ENCODE measurements around the gene ANKH.

Gene ANKH

GRCh38 chr5:14781106-14781505 is 90.5 kb downstream of the ANKH start:
- no peak for TF ChIP-seq CTCF (IDR thresholded peaks at IDR 0.05; ENCODE audit: poor library complexity, severe bottlenecking)
- DNase-seq (ENCODE audit: low spot score) (no peak), ATAC-seq (ENCODE audit: low read depth) (no peak)
- H3K27me3 ChIP-seq (ENCODE audit: insufficient read depth, poor library complexity, severe bottlenecking): no peaks in the 10 kb centered on the region
- H3K4me1 ChIP-seq (ENCODE audit: insufficient read depth, poor library complexity, severe bottlenecking): peaks cover 4% of the 10 kb centered on the region
- H3K36me3 ChIP-seq (ENCODE audit: low read depth): no peaks in the 10 kb centered on the region
- no peak overlapping the region for H3K4me3 ChIP-seq (ENCODE audit: severe bottlenecking)
- no peak overlapping the region for H3K27ac ChIP-seq (ENCODE audit: poor library complexity, severe bottlenecking)
- H3K9me3 ChIP-seq (ENCODE audit: severe bottlenecking): no peaks in the 10 kb centered on the region

DNA sequence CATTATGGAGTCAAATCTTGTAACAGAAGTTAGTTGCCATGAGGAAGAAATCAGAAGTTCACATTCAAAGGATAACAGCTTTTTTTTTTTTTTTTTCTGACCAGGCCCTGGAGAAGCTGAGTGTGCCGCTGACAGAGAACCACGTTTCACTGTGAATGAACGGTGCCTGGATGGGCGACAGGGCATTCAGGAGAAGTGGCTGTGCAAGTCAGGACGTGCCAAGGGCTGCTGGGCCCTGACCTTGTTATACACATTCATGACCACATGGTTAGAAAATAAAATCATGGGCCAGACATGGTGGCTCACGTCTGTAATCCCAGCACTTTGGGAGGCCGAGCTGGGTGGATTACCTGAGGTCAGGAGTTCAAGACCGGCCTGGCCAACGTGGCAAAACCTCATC is 91.6 kb downstream of the ANKH start:
- ATAC-seq (ENCODE audit: low read depth): no peak
- Histone ChIP-seq H3K36me3 (ENCODE audit: low read depth) (no peaks in the 10 kb centered on the region), H3K27me3 (ENCODE audit: insufficient read depth, poor library complexity, severe bottlenecking) (no peaks in the 10 kb centered on the region), H3K9me3 (ENCODE audit: severe bottlenecking) (no peaks in the 10 kb centered on the region), H3K4me1 (ENCODE audit: insufficient read depth, poor library complexity, severe bottlenecking) (peaks cover 12% of the 10 kb centered on the region), H3K27ac (ENCODE audit: poor library complexity, severe bottlenecking) (no peak overlapping the region), H3K4me3 (ENCODE audit: severe bottlenecking) (no peak overlapping the region)
- TF ChIP-seq CTCF (IDR thresholded peaks at IDR 0.05; ENCODE audit: poor library complexity, severe bottlenecking): no peak
- no peak for DNase-seq (ENCODE audit: low spot score)

DNA sequence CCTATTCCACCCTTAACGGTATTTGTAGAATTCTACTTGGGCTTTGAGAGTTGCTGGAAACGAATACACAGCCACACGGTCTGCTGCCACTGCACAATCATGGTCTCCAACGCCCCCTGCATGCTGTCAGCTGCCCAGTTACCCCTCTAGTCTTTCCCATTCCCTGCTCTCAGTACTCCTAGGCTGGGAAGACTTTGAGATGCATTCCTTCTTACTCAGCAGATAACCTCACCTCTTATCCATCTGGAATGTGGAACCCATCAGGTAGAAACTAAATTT is 92.8 kb downstream of the ANKH start:
- H3K4me3 ChIP-seq (ENCODE audit: severe bottlenecking): no peak overlapping the region
- TF ChIP-seq CTCF (IDR thresholded peaks at IDR 0.05; ENCODE audit: poor library complexity, severe bottlenecking): no peak
- no peaks in the 10 kb centered on the region for H3K9me3 ChIP-seq (ENCODE audit: severe bottlenecking)
- ATAC-seq (ENCODE audit: low read depth) (no peak), DNase-seq (ENCODE audit: low spot score) (no peak)
- no peaks in the 10 kb centered on the region for H3K27me3 ChIP-seq (ENCODE audit: insufficient read depth, poor library complexity, severe bottlenecking)
- H3K36me3 ChIP-seq (ENCODE audit: low read depth): no peaks in the 10 kb centered on the region
- no peak overlapping the region for H3K27ac ChIP-seq (ENCODE audit: poor library complexity, severe bottlenecking)
- H3K4me1 ChIP-seq (ENCODE audit: insufficient read depth, poor library complexity, severe bottlenecking): peaks cover 12% of the 10 kb centered on the region

DNA sequence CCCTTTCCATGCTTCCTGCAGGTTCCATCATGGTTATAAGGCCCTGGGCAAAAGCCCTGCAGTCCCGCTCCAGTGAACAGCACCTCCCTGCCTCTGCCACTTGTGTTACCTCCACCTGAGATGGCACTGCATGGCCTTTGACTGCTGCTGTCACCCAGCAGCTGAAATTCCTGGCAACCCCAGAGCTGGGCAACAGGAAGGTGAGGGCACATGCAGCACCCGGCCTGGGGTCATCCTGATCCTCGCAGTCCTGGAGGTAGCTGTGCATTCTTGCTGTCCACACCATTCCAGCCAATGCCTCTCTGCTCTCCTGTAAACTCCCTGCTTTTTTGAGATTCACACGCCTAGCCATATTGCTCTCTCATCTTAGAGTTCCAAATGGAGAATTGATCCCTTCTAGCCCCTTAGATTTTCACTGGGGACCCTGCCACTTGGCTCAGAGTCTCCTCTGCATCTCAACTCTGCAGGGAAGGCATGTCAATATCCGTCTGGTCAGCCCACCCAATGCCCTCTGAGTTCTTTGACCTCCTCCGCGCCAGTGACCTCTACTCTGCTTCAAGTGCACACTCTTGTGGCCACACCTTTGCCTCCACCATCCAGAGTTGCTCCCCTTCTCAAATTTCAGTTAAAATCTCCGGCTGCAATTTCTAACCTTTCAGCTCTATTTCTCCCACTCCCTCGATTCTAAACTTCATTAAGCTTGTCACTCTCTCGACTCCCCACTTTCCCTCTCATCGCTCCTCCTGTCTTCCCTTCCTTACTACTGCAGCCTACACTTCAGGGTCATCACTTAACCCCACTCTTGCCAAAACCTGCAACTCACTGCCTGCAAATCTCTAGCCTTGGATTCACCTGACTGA is 93.4 kb downstream of the ANKH start:
- no peaks in the 10 kb centered on the region for H3K9me3 ChIP-seq (ENCODE audit: severe bottlenecking)
- H3K36me3 ChIP-seq (ENCODE audit: low read depth): no peaks in the 10 kb centered on the region
- H3K27me3 ChIP-seq (ENCODE audit: insufficient read depth, poor library complexity, severe bottlenecking): no peaks in the 10 kb centered on the region
- ATAC-seq (ENCODE audit: low read depth) (no peak), DNase-seq (ENCODE audit: low spot score) (no peak)
- H3K4me3 ChIP-seq (ENCODE audit: severe bottlenecking): no peak overlapping the region
- H3K4me1 ChIP-seq (ENCODE audit: insufficient read depth, poor library complexity, severe bottlenecking): peaks cover 12% of the 10 kb centered on the region
- no peak for TF ChIP-seq CTCF (IDR thresholded peaks at IDR 0.05; ENCODE audit: poor library complexity, severe bottlenecking)
- no peak overlapping the region for H3K27ac ChIP-seq (ENCODE audit: poor library complexity, severe bottlenecking)

DNA sequence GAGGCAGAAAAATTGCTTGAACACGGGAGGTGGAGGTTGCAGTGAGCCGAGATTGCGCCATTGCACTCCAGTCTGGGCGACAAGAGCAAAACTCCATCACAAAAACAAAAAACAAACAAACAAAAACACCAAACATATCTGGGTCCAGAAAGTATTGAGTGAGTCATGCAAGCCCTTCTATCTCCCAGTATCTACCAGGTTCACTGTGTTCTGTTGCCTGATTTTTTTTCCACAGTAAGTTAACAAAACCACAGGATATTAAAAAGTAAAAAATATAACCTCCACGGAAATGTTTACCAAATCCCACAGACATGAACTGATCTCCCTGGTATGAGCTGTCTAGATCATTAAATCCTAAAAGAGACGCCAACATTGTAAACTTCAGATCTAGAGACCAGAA is 94.4 kb downstream of the ANKH start:
- ATAC-seq (ENCODE audit: low read depth) (no peak), DNase-seq (ENCODE audit: low spot score) (no peak)
- H3K4me3 ChIP-seq (ENCODE audit: severe bottlenecking): no peak overlapping the region
- H3K9me3 ChIP-seq (ENCODE audit: severe bottlenecking): no peaks in the 10 kb centered on the region
- H3K36me3 ChIP-seq (ENCODE audit: low read depth): no peaks in the 10 kb centered on the region
- no peak for TF ChIP-seq CTCF (IDR thresholded peaks at IDR 0.05; ENCODE audit: poor library complexity, severe bottlenecking)
- H3K27ac ChIP-seq (ENCODE audit: poor library complexity, severe bottlenecking): no peak overlapping the region
- H3K27me3 ChIP-seq (ENCODE audit: insufficient read depth, poor library complexity, severe bottlenecking): no peaks in the 10 kb centered on the region
- peaks cover 12% of the 10 kb centered on the region for H3K4me1 ChIP-seq (ENCODE audit: insufficient read depth, poor library complexity, severe bottlenecking)

Data from RWPE2 (cell line).